Measurements from ENCODE around the gene PPM1D. TPM values are rescaled to one million over a fixed set of nuclear protein-coding genes. Genes with fewer than 3 reads are reported as not detected.

The PPM1D gene
- total RNA-seq, 2 donors from 2014 or later, result 10.4 to 18.9 TPM

- Histone ChIP-seq H3K4me3 (no peak overlapping the region), H3K27me3 (replicated peaks; ENCODE audit: insufficient read depth) (no peaks in the 10 kb centered on the region), H3K27ac (no peak overlapping the region), H3K9me3 (no peaks in the 10 kb centered on the region), H3K4me1 (replicated peaks) (no peaks in the 10 kb centered on the region), H3K36me3 (no peaks in the 10 kb centered on the region)
- DNase-seq (ENCODE audit: low spot score), result no peak
- TF ChIP-seq CTCF (IDR thresholded peaks at IDR 0.05) (no peak), POLR2AphosphoS5 (IDR thresholded peaks at IDR 0.05) (no peak), POLR2A (IDR thresholded peaks at IDR 0.05) (no peak)
- 58% methylated on average over 3 of the region's 3 CpGs for WGBS
- intact Hi-C loops (cut with DNase I), result no loop called here
Measured at GRCh38 chr17:60618854-60619526, 19.0 kb downstream of the PPM1D start.

GRCh38 chr17:60622961-60623360 is 23.0 kb downstream of the PPM1D start:
- no peaks in the 10 kb centered on the region for H3K9me3 ChIP-seq
- H3K4me3 ChIP-seq, result no peak overlapping the region
- intact Hi-C loops (cut with DNase I), result no loop called here
- H3K36me3 ChIP-seq, result no peaks in the 10 kb centered on the region
- H3K4me1 ChIP-seq (replicated peaks), result no peaks in the 10 kb centered on the region
- 95% methylated on average over 2 of the region's 2 CpGs for WGBS
- no peak for TF ChIP-seq POLR2A (IDR thresholded peaks at IDR 0.05)
- TF ChIP-seq CTCF (IDR thresholded peaks at IDR 0.05), result no peak
- no peak for TF ChIP-seq POLR2AphosphoS5 (IDR thresholded peaks at IDR 0.05)
- H3K27ac ChIP-seq, result no peak overlapping the region
- no peaks in the 10 kb centered on the region for H3K27me3 ChIP-seq (replicated peaks; ENCODE audit: insufficient read depth)
- no peak for DNase-seq (ENCODE audit: low spot score)

- WGBS, result 92% methylated on average over 9 of the region's 9 CpGs
- Histone ChIP-seq H3K4me1 (replicated peaks) (no peaks in the 10 kb centered on the region), H3K9me3 (no peaks in the 10 kb centered on the region), H3K4me3 (no peak overlapping the region), H3K27me3 (replicated peaks; ENCODE audit: insufficient read depth) (no peaks in the 10 kb centered on the region), H3K27ac (no peak overlapping the region), H3K36me3 (no peaks in the 10 kb centered on the region)
- TF ChIP-seq CTCF (IDR thresholded peaks at IDR 0.05) (no peak), POLR2AphosphoS5 (IDR thresholded peaks at IDR 0.05) (no peak), POLR2A (IDR thresholded peaks at IDR 0.05) (no peak)
- intact Hi-C loops (cut with DNase I), result no loop called here
- no peak for DNase-seq (ENCODE audit: low spot score)
Measured at GRCh38 chr17:60623415-60623814, 23.4 kb downstream of the PPM1D start.

- Histone ChIP-seq H3K4me1 (replicated peaks) (no peaks in the 10 kb centered on the region), H3K36me3 (no peaks in the 10 kb centered on the region), H3K4me3 (no peak overlapping the region), H3K9me3 (no peaks in the 10 kb centered on the region), H3K27me3 (replicated peaks; ENCODE audit: insufficient read depth) (no peaks in the 10 kb centered on the region), H3K27ac (no peak overlapping the region)
- intact Hi-C loops (cut with DNase I), result no loop called here
- 75% methylated on average over 2 of the region's 2 CpGs for WGBS
- TF ChIP-seq CTCF (IDR thresholded peaks at IDR 0.05), result no peak
- no peak for TF ChIP-seq POLR2A (IDR thresholded peaks at IDR 0.05)
- no peak for TF ChIP-seq POLR2AphosphoS5 (IDR thresholded peaks at IDR 0.05)
- no peak for DNase-seq (ENCODE audit: low spot score)
Measured at GRCh38 chr17:60627124-60627523, 27.1 kb downstream of the PPM1D start.

GRCh38 chr17:60628252-60628889 is 28.4 kb downstream of the PPM1D start:
- Histone ChIP-seq H3K9me3 (no peaks in the 10 kb centered on the region), H3K27me3 (replicated peaks; ENCODE audit: insufficient read depth) (no peaks in the 10 kb centered on the region), H3K27ac (no peak overlapping the region), H3K36me3 (no peaks in the 10 kb centered on the region), H3K4me3 (no peak overlapping the region), H3K4me1 (replicated peaks) (no peaks in the 10 kb centered on the region)
- TF ChIP-seq POLR2A (IDR thresholded peaks at IDR 0.05), result no peak
- no peak for TF ChIP-seq POLR2AphosphoS5 (IDR thresholded peaks at IDR 0.05)
- no peak for TF ChIP-seq CTCF (IDR thresholded peaks at IDR 0.05)
- no peak for DNase-seq (ENCODE audit: low spot score)
- intact Hi-C loops (cut with DNase I), result no loop called here
- 86% methylated on average over 6 of the region's 6 CpGs for WGBS

Measured in prostate gland (tissue), 2 donors.